Activated naive CD4-positive, alpha-beta T cell (primary cell): ENCODE data around the gene ALAD.
"Not testable (repeated sequence)": the region's sequence is repeated elsewhere in the genome, so short reads cannot be mapped to it uniquely, and the experiment has no call there.

ENCODE experiments used
- DNase-seq, 4 experiments: peaks; one replicate each; lab custom pipeline; 2025; lab: John Stamatoyannopoulos, UW

Gene ALAD

GRCh38 chr9:113401027-113401792, at the start of gene ALAD:
ALAD (minus strand) TSS chr9:113401284; CDS start chr9:113393559, 7,725 bp downstream.
- DNase-seq = peak; percentile 97 to 100 (median 99)

- DNase-seq = no peak
These were observed 48.3 kb upstream of the ALAD start for GRCh38 chr9:113449376-113449775.

- peak in 1 of 4 experiments; percentile 1 for DNase-seq
These were observed 45.2 kb upstream of the ALAD start for GRCh38 chr9:113446323-113446740.

- no peak for DNase-seq
These were observed 43.7 kb upstream of the ALAD start for GRCh38 chr9:113444736-113445135.

GRCh38 chr9:113437716-113438115, 36.6 kb upstream of the ALAD start:
- DNase-seq = not testable (repeated sequence)

- no peak for DNase-seq
These were observed 35.8 kb upstream of the ALAD start for GRCh38 chr9:113436728-113437515.

- DNase-seq = no peak
These were observed 30.1 kb upstream of the ALAD start for GRCh38 chr9:113431191-113431590.

- DNase-seq = no peak
These were observed 27.1 kb upstream of the ALAD start for GRCh38 chr9:113428062-113428615.

GRCh38 chr9:113427629-113428028, 26.5 kb upstream of the ALAD start:
- no peak for DNase-seq

GRCh38 chr9:113426701-113427100, 25.6 kb upstream of the ALAD start:
- no peak for DNase-seq

- DNase-seq = no peak
These were observed 24.0 kb upstream of the ALAD start for GRCh38 chr9:113425072-113425471.

- DNase-seq = no peak
These were observed 20.6 kb upstream of the ALAD start for GRCh38 chr9:113421726-113422125.

- DNase-seq = no peak
These were observed 16.3 kb upstream of the ALAD start for GRCh38 chr9:113417370-113417769.

GRCh38 chr9:113416149-113416721, 15.2 kb upstream of the ALAD start:
- DNase-seq = no peak

GRCh38 chr9:113410207-113410864, 9.3 kb upstream of the ALAD start, which contains the start of the genes C9orf43 and POLE3:
C9orf43 (plus strand) TSS chr9:113410747; CDS start chr9:113413494, 2,747 bp downstream.
POLE3 (minus strand) TSS chr9:113410675; CDS start chr9:113410293, 382 bp downstream.
- peak; percentile 92 to 98 (median 96) for DNase-seq

GRCh38 chr9:113409883-113410206, 8.8 kb upstream of the ALAD start:
- no peak for DNase-seq

- no peak for DNase-seq
These were observed 8.4 kb upstream of the ALAD start for GRCh38 chr9:113409481-113409880.

GRCh38 chr9:113406873-113407511, 5.9 kb upstream of the ALAD start:
- DNase-seq = peak in 2 of 4 experiments; percentile 3 to 43

GRCh38 chr9:113406353-113406752, 5.3 kb upstream of the ALAD start:
- DNase-seq = not testable (repeated sequence)

GRCh38 chr9:113403646-113404045, 2.6 kb upstream of the ALAD start:
- DNase-seq = no peak

GRCh38 chr9:113399646-113400200, 1.4 kb downstream of the ALAD start:
- DNase-seq = no peak
